ENCODE results near the gene SIL1.

DNA sequence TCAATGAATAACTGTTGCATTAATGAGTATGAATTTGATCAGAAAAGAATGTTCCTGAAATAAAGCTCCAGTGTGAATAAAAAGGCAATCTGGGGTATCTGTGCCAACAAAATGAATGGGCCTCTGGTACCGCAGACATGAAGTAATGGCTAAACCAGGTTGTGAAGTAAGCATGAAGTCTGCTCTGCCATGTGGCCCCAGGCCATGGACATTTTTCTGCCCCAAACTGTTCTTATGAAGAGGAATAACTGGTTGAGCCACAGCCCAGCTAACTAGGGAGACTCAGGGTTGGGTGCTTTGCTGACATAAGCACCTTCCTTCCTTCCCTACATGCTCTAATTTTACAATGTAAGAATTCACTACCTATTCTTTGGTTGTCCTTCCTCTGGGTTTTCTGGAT lies 175.6 kb downstream of the SIL1 start:
- no peak for TF ChIP-seq CTCF (IDR thresholded peaks at IDR 0.05)
- TF ChIP-seq POLR2AphosphoS5 (IDR thresholded peaks at IDR 0.05): no peak
- no peak for TF ChIP-seq POLR2A (IDR thresholded peaks at IDR 0.05)
